ENCODE measurements around the gene ITPK1.

Gene ITPK1

DNA sequence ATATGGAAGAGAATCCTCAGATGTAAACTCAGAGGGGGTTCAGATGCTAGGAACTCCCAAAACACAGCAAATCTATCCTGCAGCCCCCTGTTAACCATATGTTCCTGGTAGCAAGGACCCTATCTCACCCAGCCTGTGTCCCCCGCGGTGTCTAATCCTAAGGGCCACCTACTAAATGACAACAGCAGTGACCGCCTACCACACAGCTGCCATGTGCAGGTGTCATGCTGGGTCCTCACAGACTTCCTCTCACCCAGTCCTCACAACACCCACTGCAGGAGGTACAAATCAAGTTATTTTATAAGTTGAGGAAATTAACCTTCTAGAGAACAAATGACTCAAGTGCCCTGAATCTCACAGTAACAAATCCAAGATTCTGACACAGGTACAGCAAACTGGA lies 73.9 kb downstream of the ITPK1 start:
- TF ChIP-seq, protein P1, sequence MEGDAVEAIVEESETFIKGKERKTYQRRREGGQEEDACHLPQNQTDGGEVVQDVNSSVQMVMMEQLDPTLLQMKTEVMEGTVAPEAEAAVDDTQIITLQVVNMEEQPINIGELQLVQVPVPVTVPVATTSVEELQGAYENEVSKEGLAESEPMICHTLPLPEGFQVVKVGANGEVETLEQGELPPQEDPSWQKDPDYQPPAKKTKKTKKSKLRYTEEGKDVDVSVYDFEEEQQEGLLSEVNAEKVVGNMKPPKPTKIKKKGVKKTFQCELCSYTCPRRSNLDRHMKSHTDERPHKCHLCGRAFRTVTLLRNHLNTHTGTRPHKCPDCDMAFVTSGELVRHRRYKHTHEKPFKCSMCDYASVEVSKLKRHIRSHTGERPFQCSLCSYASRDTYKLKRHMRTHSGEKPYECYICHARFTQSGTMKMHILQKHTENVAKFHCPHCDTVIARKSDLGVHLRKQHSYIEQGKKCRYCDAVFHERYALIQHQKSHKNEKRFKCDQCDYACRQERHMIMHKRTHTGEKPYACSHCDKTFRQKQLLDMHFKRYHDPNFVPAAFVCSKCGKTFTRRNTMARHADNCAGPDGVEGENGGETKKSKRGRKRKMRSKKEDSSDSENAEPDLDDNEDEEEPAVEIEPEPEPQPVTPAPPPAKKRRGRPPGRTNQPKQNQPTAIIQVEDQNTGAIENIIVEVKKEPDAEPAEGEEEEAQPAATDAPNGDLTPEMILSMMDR (conservative IDR thresholded peaks at IDR 0.05) = no peak
- H3K27ac ChIP-seq = no peak overlapping the region

DNA sequence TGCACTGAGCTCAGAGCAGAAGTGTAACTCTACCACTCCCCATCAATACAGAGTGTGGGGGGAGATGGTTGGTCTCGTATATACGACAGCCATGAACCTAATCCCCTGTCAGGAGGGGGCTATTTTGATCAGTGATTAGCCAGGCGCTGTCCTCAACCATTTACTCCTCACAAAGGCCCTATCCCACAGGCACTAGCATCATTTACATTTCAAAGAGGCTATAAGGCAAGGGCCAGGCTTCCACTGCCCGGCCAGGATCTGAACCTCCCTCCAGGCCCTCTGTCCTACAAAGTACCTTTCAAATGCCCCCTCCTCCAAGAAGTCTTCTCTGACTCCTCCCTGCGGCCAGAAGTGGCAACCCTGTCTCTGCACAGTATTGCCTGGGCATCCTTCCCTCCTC lies 74.7 kb downstream of the ITPK1 start:
- TF ChIP-seq, protein P1 (conservative IDR thresholded peaks at IDR 0.05) = no peak
- no peak overlapping the region for H3K27ac ChIP-seq

DNA sequence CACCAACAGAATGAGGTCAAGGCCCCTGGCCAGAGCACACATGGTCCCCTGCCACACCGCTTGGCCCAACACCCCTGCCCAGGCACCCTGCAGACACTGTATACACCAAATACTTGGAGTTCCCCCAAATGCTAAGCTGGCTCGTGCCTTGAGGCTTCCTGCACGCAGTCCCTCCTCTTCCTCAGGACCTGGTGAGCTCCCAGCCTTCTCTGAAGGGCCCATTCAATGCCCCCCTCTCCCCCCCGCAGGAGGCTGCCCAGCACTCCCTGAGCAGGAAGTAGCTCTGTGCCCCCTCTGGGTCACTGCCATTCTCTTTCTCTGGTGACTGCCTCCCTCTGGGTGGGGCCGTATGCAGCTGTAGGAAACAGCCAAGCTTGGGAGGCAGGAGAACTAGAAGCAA lies 75.3 kb downstream of the ITPK1 start:
- H3K27ac ChIP-seq = no peak overlapping the region

DNA sequence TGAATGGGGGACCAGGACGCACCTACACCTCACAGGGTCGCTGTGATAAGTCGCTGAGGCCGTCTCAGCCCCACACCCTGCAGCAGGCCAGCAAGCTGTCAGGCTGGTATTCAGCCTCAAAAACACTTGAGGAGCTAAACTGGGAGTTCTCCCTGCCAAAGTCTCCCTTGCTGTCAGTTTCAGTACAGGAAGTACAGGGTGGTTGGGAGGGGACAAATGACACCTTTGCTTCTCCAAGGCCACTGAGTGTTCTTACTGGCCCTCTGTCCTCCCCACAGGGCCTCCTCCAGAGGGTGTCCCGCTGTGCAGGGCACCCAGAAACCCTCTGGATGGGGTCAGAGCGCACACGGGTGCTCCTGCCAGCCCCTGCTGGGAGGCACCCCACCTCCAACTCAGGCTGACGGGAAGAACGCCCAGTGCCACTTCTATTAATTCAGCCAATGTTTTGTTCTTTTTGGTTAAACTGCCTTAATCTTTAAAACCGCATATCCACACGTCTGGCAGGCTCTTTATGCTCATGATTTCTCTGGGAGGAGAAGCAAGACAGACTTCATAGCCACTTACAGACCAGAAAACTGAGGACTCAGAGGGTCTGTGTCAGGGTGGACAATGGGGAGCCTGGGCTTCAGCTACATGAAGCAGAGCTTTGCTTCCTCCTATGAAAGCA lies 75.9 kb downstream of the ITPK1 start:
- TF ChIP-seq, protein P1 (conservative IDR thresholded peaks at IDR 0.05) = no peak
- no peak overlapping the region for H3K27ac ChIP-seq

More for the DNA sequence above, 75.3 kb downstream of the ITPK1 start:
- TF ChIP-seq, protein P1 (conservative IDR thresholded peaks at IDR 0.05) = no peak

DNA sequence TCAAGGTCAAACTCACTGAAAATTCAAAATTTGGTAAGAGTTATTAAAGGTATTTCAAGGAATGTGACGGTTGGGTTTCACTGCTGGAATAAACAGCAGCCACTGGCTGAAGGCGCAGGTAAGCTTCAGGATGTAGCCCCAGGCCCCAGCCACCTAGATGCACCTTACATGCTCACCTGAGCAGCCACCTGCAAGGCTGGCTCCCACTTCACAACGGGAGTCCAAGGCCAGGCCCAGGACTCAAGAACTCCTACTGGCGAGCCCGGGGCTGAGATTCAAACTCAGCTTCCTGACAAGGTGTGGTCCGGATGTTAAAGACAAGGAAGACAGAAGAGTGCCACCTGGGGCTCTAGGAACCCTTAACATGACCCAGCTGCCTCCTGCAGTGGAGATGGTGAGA lies 78.4 kb downstream of the ITPK1 start:
- H3K27ac ChIP-seq = no peak overlapping the region
- TF ChIP-seq, protein P1 (conservative IDR thresholded peaks at IDR 0.05) = no peak

DNA sequence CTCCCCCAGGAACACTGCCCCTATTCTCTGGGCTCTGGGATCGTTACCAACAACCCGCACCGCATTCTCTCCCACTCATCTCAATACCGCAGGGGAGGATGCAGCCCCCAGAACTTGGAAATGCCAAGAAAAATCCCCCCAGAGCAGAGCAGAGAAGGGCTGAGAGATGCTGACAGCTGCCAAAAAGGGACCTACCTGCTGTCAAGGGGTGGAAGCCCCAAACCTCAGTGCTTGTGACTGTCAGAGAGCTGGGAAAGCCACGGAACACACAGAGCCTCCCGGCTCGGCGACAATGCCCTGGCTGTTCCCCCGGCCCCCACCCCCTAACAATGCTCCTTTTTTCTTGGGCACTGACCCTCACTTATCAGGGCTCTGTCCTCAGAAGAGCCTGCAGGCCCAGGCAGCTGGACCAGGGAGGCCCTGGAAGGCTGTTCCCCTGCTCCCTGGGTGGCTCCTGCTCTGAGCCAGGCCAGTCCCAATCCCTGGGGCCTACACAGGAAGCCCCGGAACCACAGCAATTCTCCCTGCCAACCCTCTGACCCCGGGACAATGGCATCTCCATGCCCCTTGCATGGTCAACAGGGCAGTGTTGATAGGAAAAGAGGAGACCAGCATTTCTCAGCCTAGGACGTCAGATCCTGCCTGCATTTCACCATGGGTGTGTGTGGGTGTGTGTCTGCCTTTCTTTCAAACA lies 78.9 kb downstream of the ITPK1 start:
- H3K27ac ChIP-seq = no peak overlapping the region
- TF ChIP-seq, protein P1 (conservative IDR thresholded peaks at IDR 0.05) = no peak

DNA sequence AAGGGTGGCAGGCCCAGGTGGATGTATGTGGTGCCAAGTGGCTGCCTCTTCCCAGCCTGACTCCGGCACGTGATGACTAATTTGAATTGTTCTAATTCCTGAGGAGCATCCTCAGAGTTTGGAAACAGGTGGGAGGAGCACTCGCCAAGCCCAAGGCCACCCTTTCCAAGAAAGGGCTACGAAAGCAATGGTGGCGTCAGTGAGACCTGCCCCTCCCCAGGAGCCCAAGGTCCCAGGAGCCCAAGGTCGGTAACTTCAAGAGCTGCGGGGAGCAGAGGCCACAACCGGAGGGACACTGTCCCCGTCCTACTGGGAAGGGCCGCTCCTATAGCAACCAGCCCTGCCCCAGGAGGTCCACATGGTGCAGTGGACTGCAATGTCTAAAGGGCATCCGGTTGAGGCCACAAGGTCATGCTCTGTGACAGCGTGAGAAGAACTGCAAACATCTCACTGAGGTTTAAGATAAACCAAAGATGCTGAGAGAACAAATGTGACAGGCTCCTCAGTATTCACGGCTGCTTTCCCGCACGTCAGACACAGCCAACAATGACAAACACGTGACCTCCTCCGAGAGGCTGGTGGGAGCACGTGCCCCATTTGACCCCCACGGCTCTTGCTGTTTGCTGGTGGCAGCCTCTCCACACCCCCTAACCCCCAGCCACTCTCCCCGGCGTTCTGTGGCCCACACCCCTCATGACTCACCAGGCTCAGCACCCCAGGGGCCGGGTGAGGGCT lies 79.6 kb downstream of the ITPK1 start:
- TF ChIP-seq, protein P1 (conservative IDR thresholded peaks at IDR 0.05) = no peak
- no peak overlapping the region for H3K27ac ChIP-seq
